Right cardiac atrium (tissue), 5 donors: ENCODE measurements around the gene ZC3H12C. TPM values are rescaled to one million over a fixed set of nuclear protein-coding genes. Genes with fewer than 3 reads are reported as not detected.
"Not testable (repeated sequence)": the region's sequence is repeated elsewhere in the genome, so short reads cannot be mapped to it uniquely, and the experiment has no call there.

Source experiments
- ATAC-seq, 2 donors: fragments of 200-7000 bp; cut with Tn5 transposase; one replicate each; pipeline versions ENCODE4 v1.8.0 to v1.9.1; 2020; ENCODE audit warnings: moderate library complexity in 2 of 2, mild to moderate bottlenecking in 1 of 2
- DNase-seq, 3 donors: peaks; one replicate each; pipeline ENCODE4 v3.0.0-alpha.2; 2020
- H3K27ac ChIP-seq: one replicate; pipeline ENCODE4 v1.5.1; 2013; ENCODE audit warnings: mild to moderate bottlenecking, low read length, control low read depth, moderate library complexity
- H3K27me3 ChIP-seq: one replicate; pipeline ENCODE4 v1.6.1; 2013; ENCODE audit not compliant: control insufficient read depth, insufficient read depth
- H3K4me1 ChIP-seq: one replicate; pipeline ENCODE4 v1.6.1; 2013; ENCODE audit warnings: low read length; ENCODE audit not compliant: control insufficient read depth, insufficient read depth
- H3K4me3 ChIP-seq: one replicate; pipeline ENCODE4 v1.5.1; 2013; ENCODE audit warnings: low read length, control low read depth
- H3K9me3 ChIP-seq: one replicate; pipeline ENCODE4 v1.6.1; 2013; ENCODE audit warnings: low read length; ENCODE audit not compliant: control insufficient read depth
- WGBS: extraction: QIAGEN DNeasy Blood & Tissue Kit; methylation state at CpG from one replicate; pipeline ENCODE4 v1.1.7; 2013; 5-methylcytosine and 5-hydroxymethylcytosine counted together
- intact Hi-C, 4 donors: fragments of 100-400 bp; cut with DNase I; formaldehyde crosslinking; loops; one replicate each; pipeline versions ENCODE4 v1.11.0 to v1.14.0; 2022 to 2023
- polyA plus RNA-seq: library from polyadenylated mRNA; stranded (reverse); fragments of 200-250 nt; gene quantifications from one replicate; pipeline ENCODE4 v1.2.3, GENCODE V29; 2013
- total RNA-seq, 4 donors: library from RNA; stranded (reverse); fragmentation: NEBNext Ultra II Directional; extraction: Animal tissue kit (Norgen Biotek cat#: 25700); gene quantifications; one replicate each; pipeline ENCODE4 v1.2.1, GENCODE V29; 2021
- donor health status: healthy with polysubstance abuse.
- donor health status: DM: no; HTN: yes; CAD: no.
- donor health status: DM: no; HTN: no; CAD: no.
- donor health status: DM: no; HTN: yes; CAD: no; lungs with severe emphysema.
- donor health status: DM: yes; HTN: yes; CAD: no.

ZC3H12C gene
- total and polyA plus RNA-seq, 5 donors = 3.0 to 17.2 (median 13.7) TPM

DNA sequence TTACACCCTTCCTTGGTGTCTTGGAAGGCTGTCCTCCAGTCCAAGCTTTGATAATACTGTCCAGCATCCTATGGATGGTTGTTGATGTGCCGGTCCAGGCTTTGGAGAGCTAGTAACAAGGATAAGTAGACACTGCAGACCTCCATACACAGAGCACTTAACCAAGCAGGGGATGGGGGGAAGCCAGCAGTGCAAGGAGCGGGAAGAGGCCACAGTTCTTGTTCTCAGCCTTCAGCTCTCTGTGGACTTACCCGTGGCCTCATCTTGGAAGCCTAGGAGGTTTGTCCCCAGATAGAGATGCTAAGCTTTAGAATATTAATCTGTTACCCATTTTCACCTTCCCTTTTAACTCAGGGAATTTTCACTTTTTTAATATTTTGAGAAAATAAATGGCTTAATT lies 30.9 kb upstream of the ZC3H12C start:
- H3K4me1 ChIP-seq = no peaks in the 10 kb centered on the region
- ATAC-seq = no peak
- H3K27ac ChIP-seq = no peak overlapping the region
- H3K4me3 ChIP-seq = no peak overlapping the region
- H3K9me3 ChIP-seq = no peaks in the 10 kb centered on the region
- WGBS = 90% methylated on average over 3 of the region's 3 CpGs
- no peak for DNase-seq
- H3K27me3 ChIP-seq = no peaks in the 10 kb centered on the region
- intact Hi-C loops = no loop called here

DNA sequence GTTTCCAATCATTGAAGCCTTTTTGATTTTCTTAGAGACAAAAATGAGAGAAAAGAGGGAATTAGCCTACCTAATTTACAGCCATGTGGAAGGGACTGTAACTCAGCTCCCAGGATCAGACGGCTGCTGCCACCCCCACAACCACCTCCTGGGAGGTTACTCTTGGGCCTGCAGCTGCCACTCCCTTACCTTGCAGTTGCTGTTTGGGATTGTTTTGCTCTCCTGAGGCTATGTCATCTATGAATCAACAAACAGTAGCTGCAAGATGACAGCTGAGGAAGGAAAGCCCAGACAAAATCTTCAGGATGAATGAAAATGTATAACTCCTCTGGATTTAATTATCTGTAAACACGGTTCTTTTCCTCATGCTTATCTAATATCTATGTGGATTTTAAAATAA lies 28.0 kb upstream of the ZC3H12C start:
- intact Hi-C loops = no loop called here
- no peaks in the 10 kb centered on the region for H3K9me3 ChIP-seq
- no peak for DNase-seq
- H3K4me1 ChIP-seq = peaks cover 9% of the 10 kb centered on the region
- H3K27ac ChIP-seq = no peak overlapping the region
- no peak overlapping the region for H3K4me3 ChIP-seq
- H3K27me3 ChIP-seq = no peaks in the 10 kb centered on the region
- ATAC-seq = no peak
- WGBS = 71% methylated on average over 2 of the region's 2 CpGs

DNA sequence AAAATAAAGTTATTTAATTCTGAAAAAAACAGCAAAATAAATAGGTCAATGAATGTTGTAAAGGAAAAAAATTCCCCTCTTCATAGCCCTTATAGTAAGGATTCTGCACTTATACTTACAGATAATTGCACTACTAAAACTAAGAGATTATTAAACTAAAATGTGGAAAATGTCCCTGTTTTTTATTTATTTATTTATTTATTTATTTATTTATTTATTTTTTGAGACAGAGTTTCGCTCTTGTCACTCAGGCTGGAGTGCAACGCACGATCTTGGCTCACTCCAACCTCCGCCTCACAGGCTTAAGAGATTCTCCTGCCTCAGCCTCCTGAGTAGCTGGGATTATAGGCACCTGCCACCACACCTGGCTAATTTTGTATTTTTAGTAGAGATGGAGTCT lies 25.2 kb upstream of the ZC3H12C start:
- H3K9me3 ChIP-seq, DNase-seq, intact Hi-C loops, H3K4me3 ChIP-seq, ATAC-seq, H3K27ac ChIP-seq, H3K27me3 ChIP-seq: not testable (repeated sequence)
- H3K4me1 ChIP-seq = peaks cover 10% of the 10 kb centered on the region
- WGBS = 97% methylated on average over 4 of the region's 4 CpGs

DNA sequence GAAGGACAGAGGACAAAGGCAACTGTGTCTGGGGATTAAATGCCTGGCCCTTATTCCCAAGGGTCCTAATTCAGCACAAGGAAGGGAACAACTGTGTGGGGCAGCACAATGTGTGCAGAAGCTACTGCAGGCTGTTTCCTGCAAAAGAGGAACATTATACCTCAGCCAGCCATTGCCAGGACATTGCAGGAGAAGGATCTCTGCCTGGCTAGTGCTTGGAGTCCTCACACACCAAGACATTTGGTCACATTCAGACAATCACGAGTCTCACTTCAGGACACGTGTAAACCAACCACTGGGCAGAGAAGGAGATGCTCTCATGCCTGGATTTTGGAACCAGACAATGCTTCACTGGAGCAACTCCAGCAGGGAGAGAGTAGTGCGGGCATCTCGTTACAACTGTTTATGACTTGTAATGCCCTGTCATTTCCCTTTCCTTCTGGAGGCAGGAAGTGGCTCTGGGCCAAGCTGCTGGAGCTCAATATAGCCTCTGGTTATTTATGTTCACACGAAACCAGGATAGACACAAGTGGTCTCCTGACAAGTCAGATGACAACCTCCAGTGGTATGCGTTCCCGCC lies 23.9 kb upstream of the ZC3H12C start:
- peak; percentile 67 to 87 (median 82) for DNase-seq
- intact Hi-C loops = no loop called here
- H3K4me3 ChIP-seq = no peak overlapping the region
- H3K4me1 ChIP-seq = peaks cover 10% of the 10 kb centered on the region
- WGBS = 13% methylated on average over 7 of the region's 7 CpGs
- H3K27ac ChIP-seq = peak overlapping the region; percentile 70
- H3K27me3 ChIP-seq = no peaks in the 10 kb centered on the region
- ATAC-seq = peak; percentile 88 to 95
- no peaks in the 10 kb centered on the region for H3K9me3 ChIP-seq

DNA sequence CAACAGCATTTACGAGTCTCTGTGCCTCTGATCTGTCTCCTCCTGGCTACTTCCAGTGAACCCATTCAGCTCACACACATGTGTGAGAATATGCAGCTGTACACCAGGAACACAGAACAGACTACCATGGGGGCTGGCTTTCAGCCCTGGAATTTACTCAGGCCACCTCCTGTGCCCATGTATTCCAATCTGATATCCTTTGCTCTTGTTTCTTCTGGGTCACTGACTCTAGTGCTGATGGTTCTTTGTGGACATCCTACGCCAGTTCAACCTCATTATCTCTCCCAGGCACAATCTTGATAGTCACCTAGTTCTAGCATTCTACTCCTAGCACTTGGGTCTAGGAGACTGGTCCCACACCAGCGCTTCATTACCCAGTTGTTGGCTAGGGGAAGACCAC lies 23.0 kb upstream of the ZC3H12C start:
- 94% methylated on average over 3 of the region's 3 CpGs for WGBS
- no peaks in the 10 kb centered on the region for H3K27me3 ChIP-seq
- H3K4me3 ChIP-seq = no peak overlapping the region
- ATAC-seq (no peak), DNase-seq (no peak)
- no peaks in the 10 kb centered on the region for H3K9me3 ChIP-seq
- intact Hi-C loops = no loop called here
- peak overlapping the region; percentile 13 for H3K27ac ChIP-seq
- peaks cover 10% of the 10 kb centered on the region for H3K4me1 ChIP-seq

DNA sequence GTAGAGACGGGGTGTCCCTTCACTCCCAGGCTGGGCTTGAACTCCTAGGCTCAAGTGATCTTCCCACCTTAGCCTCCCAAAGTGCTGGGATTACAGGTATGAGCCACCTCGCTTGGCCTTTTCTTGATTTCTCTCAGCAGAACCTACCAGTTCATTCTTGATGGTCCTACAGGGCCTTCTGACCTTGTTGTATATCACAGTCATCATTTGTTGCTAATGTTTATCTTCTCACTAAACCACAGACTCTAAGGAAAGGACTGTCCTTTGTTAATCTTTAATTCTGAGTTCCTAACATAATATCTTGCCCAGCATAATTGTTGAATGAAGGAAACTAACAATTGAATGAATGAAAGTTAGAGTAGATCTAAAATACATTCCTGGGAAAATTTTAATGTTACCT lies 22.0 kb upstream of the ZC3H12C start:
- ATAC-seq = no peak
- Histone ChIP-seq H3K27me3 (no peaks in the 10 kb centered on the region), H3K4me3 (no peak overlapping the region), H3K27ac (no peak overlapping the region), H3K4me1 (peaks cover 10% of the 10 kb centered on the region), H3K9me3 (no peaks in the 10 kb centered on the region)
- WGBS = 95% methylated on average over 2 of the region's 2 CpGs
- DNase-seq = no peak
- intact Hi-C loops = no loop called here

DNA sequence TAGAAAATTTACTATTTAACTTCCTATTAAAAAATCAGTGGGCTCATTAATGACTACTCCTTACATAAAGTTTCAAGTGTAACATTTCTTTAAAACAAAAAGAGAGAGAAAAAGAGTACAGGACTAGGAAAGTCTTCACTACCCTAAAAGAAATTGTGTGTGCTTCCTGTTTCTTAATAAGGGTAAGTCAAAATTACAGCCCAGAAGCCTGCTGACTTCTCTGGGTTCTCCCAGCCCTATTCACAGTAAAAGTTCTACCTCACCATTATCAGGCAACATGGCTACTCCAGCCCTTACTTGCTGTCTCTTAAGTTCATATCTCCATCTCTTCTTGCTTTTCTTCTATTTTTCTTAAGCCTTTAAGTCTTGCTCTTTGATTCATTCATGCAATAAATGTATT lies 20.3 kb upstream of the ZC3H12C start:
- Histone ChIP-seq H3K9me3 (no peaks in the 10 kb centered on the region), H3K4me3 (no peak overlapping the region), H3K4me1 (peaks cover 10% of the 10 kb centered on the region), H3K27me3 (no peaks in the 10 kb centered on the region), H3K27ac (no peak overlapping the region)
- intact Hi-C loops = no loop called here
- ATAC-seq (no peak), DNase-seq (no peak)

DNA sequence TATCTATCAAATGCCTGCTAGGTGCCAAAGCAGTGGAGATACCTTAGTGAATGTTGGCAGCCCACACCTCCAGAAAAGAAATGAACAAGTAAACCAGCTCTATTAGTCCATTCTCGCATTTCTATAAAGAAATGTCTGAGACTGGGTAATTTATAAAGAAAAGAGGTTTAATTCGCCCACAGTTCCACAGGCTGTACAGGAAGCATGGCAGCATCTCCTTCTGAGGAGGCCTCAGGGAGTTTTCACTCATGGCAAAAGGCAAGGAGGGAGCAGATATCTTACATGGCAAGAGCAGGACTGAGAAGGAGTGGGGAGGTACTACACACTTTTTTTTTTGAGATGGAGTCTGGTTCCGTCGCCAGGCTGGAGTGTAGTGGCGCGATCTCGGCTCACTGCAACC lies 18.7 kb upstream of the ZC3H12C start:
- peaks cover 4% of the 10 kb centered on the region for H3K4me1 ChIP-seq
- no peak overlapping the region for H3K4me3 ChIP-seq
- ATAC-seq (no peak), DNase-seq (peak in 1 of 3 donors; percentile 12)
- intact Hi-C loops = no loop called here
- WGBS = over 99% methylated on average over 7 of the region's 7 CpGs
- no peak overlapping the region for H3K27ac ChIP-seq
- H3K9me3 ChIP-seq = no peaks in the 10 kb centered on the region
- no peaks in the 10 kb centered on the region for H3K27me3 ChIP-seq

DNA sequence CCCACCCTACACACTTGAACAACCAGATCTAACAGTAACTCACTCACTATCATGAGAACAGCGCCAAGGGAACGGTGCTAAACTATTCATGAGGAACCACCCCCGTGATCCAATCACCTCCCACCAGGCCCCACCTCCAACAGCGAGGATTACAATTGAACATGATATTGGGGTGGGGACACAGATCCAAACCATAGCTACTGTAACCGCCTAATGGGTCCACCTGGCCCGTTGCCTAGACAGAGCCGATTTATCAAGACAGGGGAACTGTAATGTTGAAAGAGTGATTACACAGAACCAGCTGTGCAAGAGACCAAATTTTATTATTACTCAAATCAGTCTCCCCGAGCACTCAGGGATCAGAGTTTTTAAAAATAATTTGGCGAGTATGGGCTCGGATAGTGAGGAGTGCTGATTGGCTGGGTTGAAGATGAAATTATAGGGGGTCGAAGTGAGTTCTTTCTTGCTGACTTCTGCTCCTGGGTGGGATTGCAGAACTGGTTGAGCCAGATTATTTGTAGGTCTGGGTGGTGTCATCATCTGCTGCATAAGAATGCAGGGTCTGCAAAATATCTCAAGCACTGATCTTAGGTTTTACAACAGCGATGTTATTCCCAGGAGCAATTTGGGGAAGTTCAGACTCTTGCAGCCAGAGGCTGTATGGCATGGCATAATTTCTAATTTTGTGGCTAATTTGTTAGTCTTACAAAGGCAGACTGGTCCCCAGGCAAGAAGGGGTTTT lies 17.9 kb upstream of the ZC3H12C start:
- peak in 1 of 2 donors; percentile 22 for ATAC-seq
- DNase-seq = peak in 2 of 3 donors; percentile 41 to 73
- no peaks in the 10 kb centered on the region for H3K9me3 ChIP-seq
- intact Hi-C loops = no loop called here
- H3K4me3 ChIP-seq = no peak overlapping the region
- no peak overlapping the region for H3K27ac ChIP-seq
- H3K27me3 ChIP-seq = no peaks in the 10 kb centered on the region
- WGBS = 64% methylated on average over 12 of the region's 12 CpGs
- H3K4me1 ChIP-seq = peaks cover under 1% of the 10 kb centered on the region

DNA sequence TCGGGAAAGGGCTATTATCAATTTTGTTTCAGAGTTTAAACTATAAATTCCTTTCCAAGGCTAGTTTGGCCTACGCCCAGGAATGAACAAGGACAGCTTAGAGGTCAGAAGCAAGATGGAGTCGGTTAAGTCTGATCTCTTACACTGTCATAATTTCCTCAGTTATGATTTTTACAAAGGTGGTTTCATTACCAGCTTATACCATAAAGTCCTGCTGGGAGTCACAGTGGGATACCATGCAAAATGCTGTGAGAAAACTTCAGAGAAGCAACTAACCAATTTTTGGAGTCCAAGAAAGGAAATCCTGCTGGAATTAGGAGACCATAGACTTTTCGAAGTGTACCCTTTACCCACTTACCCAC lies 17.4 kb upstream of the ZC3H12C start:
- H3K9me3 ChIP-seq = no peaks in the 10 kb centered on the region
- no peaks in the 10 kb centered on the region for H3K4me1 ChIP-seq
- no peak overlapping the region for H3K4me3 ChIP-seq
- intact Hi-C loops = no loop called here
- H3K27ac ChIP-seq = no peak overlapping the region
- ATAC-seq (no peak), DNase-seq (no peak)
- WGBS = 45% methylated on average over 4 of the region's 4 CpGs
- no peaks in the 10 kb centered on the region for H3K27me3 ChIP-seq

DNA sequence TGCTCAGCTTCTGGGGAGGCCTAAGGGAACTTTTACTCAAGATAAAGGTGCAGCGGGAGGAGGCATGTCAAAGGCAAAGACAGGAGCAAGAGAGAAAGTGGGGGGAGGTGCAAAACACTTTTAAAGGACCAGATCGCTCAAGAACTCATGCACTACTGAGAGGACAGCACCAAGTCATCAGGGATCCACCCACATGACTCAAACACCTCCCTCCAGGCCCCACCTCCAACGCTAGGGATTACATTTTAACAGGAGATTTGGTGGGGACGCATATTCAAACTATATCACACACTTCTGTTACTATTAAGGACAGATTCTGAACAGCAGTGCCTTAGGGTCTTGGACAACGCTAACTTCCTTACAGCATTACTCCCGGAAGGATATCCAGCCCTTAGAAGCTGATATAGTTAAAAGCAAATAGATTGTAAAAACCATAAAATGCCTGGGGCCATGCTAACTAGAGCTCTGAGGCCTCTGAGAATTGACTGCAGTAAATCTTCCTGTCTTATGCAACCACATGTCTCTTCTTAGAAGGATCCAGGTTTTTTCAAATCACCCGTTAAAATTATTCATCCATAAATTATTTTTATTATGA lies 16.7 kb upstream of the ZC3H12C start:
- no peaks in the 10 kb centered on the region for H3K9me3 ChIP-seq
- H3K4me1 ChIP-seq = no peaks in the 10 kb centered on the region
- intact Hi-C loops = no loop called here
- ATAC-seq = no peak
- H3K4me3 ChIP-seq = no peak overlapping the region
- H3K27ac ChIP-seq = no peak overlapping the region
- no peak for DNase-seq
- 53% methylated on average over 7 of the region's 7 CpGs for WGBS
- no peaks in the 10 kb centered on the region for H3K27me3 ChIP-seq
